SKM-1 treated with dmso at 0.1 percent for 144 hours (cell line): ENCODE measurements around the gene TMEM39B.
A peak's percentile ranks its signal among the peaks of the same experiment; 100 is the strongest.
"Not testable (repeated sequence)": the region's sequence is repeated elsewhere in the genome, so short reads cannot be mapped to it uniquely, and the experiment has no call there.

Experiments used
- DNase-seq: peaks from one replicate; lab custom pipeline; 2025; ENCODE audit not compliant: unreplicated experiment; lab: John Stamatoyannopoulos, UW

The TMEM39B gene

DNA sequence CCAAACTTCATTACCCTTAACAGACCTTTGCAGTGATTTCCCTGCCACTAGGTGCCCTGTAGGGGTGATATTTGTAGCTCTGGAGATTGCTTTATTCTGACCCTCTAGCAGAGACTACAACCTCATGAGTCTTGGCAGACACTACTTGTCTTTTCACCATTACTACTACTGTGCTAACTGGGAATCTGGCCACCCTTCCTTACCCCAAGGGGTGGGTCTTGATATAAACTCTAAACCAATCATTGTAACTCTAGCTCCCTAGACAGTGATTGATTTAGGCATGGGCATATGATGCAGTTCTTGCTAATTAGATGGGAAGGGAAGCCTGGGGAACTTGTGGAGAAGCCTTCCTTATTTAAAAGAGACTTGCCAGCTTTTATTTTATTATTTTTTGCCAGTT, 39.0 kb downstream of the TMEM39B start:
- no peak for DNase-seq

DNA sequence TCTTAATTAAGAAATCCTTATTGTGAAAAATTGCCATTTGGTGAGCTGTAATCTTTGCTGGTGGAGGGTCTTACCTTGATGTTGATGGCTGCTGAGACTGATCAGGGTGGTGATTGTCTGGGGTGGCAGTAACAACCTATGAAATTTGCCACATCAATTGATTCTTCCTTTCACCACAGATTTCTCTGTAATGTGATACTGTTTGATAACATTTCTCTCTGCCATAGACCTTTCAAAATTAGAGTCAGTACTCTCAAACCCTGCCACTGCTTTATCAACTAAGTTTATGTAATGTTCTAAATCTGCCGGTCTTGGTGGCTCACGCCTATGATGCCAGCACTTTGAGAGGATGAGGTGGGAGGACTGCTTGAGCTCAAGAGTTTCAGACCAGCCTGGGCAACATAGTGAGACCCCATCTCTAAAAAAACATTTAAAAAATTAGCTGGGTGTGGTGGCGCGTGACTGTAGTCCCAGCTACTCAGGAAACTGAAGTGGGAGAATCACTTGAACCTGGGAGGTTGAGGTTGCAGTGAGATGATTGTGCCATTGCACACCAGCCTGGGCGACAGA, 40.2 kb downstream of the TMEM39B start:
- DNase-seq = no peak

DNA sequence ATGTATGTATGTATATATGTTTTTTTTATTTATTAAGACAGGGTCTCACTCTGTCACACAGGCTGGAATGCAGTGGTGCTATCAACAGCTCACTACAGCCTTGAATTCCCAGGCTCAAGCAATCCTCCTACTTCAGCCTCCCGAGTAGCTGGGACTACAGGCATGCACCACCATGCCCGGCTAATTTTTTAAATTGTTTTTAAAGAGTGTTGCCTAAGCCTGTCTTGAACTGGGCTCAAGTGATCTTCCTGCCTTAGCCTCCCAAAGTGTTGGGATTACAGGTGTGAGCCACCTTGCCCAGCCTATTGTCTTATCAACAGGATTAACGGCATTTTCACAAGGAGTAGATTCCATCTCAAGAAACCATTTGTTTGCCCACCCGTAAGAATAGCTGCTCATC, 40.7 kb downstream of the TMEM39B start:
- not testable (repeated sequence) for DNase-seq

DNA sequence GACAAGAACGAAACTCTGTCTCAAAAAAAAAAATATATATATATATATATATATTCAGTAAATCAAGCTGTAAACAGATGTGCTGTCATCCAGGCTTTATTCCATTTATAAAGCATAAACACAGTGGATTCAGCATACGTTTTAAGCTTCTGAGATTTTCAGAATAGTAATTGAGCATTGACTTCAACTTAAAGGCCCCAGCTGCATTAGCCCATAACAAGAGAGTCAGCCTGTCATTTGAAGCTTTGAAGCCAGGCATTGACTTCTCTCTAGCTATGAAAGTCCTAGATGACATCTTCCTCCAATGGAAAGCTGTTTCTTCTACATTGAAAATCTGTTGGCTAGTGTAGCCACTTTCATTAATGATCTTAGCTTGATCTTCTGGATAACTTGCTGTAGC, 41.7 kb downstream of the TMEM39B start:
- DNase-seq = no peak

DNA sequence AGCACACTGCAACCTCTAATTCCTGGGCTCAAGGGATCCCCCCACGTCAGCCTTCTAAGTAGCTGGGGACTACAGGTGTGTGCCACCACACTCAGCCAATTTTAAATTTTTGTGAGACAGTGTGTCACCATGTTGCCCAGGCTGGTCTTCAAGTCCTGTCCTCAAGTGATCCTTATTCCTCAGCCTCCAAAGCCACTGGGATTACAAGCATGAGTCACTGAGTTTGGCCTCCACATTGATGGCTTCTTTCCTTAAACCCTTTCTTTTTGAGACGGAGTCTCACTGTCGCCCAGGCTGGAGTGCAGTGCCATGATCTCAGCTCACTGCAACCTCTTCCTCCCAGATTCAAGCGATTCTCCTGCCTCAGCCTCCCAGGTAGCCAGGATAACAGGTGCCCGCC, 42.8 kb downstream of the TMEM39B start:
- DNase-seq = no peak

DNA sequence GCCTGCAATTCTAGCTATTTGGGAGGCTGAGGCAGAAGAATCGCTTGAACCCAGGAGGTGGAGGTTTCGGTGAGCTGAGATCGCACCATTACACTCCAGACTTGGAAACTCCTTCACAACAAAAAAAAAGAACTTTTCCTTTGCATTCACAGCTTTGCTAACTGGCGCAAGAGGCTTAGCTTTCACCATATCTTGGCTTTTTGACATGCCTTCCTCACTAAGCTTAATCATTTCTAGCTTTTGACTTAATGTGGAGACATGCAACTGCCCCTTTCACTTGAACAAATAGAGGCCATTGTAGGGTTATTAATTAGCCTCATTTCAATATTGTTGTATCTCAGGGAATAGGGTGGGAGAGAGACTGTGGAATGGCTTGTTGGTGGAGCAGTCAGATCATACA, 43.8 kb downstream of the TMEM39B start:
- no peak for DNase-seq

DNA sequence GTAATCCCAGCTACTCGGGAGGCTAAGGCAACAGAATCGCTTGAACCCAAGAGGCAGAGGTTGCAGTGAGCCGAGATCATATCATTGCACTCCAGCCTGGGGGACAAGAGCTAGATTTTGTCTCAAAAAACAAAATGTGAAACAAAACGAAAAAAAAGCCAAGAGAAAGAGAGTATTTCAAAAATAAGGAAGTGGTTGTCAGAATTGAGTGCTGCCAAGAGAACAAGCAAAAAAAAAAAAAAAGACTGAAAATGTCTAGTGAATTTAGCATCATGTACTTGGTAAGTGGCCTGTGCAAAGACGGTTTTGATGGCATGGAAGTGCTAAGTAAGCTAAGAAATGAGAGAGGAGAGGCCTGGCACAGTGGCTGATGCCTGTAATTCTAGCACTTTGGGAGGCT, 49.4 kb downstream of the TMEM39B start:
- DNase-seq = peak; percentile 60

DNA sequence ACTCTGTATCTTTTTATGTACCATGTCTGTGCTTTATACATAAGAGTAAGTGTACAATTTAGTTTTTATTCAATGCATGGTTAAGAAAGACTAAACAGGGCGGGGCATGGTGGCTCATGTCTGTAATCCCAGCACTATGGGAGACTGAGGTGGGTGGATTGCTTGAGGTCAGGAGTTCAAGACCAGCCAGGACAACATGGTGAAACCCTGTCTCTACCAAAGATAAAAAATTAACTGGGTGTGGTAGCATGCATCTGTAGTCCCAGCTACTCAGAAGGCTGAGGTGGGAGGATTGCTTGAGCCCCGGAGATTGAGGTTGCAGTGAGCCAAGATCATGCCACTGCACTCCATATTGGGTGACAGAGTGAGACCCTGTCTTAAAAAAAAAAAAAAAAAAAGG, 50.6 kb downstream of the TMEM39B start:
- DNase-seq = not testable (repeated sequence)

DNA sequence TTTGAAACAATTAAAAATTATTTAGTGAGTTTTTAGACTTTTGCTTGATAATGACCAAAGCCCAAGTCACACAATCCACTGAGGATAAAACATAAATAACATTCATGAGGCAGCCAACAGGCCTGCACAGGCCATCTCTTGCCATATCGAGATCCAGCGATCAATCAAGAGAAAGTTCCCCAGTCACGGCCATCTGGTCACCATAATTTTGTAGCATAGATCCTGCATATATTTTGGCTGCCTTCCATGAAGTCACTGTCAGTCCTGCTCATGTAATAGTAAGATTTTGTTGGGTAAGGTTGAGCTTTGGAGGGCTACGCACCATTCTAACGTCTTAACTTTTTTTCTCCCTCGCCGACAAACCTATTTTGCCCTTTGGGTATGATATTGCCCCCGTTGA, 52.6 kb downstream of the TMEM39B start:
- DNase-seq = no peak

DNA sequence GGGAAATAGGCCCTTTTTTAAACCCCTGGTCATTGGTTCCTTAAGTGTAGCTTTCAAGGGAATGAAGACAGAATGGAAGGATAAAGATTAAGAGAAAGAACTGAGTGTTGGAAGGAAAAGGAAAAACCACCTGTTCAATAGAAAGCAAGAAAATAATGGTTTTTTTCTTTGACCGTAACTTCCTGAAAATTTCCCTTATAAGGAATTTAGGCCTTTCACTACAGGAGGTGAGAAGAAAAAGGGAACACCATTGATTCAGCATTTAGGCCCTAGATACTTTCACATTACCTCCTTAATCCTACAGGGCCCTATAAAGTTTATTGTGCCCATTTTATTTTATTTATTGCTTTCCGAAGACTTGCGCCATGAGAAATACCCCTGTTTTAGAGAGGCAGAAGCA, 54.0 kb downstream of the TMEM39B start:
- DNase-seq = no peak

DNA sequence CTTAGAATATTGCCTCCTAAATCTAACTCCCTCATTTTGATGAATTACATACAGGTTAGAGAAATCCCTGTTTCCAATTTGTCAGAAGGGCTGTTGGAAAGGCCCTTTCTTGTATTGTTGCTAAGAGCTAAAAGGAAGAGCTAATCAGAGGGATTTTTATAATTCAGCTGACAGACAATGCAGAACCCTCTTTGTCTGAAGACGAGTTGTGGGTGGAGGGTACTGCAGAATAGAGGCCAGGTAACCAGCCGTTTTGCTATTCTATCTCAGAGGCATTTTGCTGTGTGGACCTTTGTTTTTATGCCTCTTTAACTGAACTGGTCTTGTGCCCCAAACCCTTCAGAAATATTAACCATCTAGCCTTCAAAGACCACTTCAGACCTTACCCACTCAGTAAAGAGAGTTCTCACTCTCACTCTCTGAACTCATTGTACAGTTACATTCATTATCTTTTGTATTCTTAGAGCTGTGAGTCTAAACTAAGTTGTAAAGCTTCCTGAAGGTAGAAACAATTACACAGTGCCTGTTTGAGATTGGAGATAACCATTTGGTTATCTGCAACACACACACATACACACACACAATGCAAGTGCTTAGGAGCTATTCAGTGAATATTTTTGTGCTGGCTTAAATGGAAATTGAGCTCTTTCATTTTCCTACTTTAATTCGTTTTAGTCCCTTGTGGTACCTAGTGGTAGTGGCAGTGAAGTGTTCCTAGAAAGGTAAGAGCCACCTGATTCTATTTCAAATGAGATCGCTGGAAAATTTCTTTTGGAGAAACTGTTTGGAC, 54.9 kb downstream of the TMEM39B start:
- DNase-seq = no peak

DNA sequence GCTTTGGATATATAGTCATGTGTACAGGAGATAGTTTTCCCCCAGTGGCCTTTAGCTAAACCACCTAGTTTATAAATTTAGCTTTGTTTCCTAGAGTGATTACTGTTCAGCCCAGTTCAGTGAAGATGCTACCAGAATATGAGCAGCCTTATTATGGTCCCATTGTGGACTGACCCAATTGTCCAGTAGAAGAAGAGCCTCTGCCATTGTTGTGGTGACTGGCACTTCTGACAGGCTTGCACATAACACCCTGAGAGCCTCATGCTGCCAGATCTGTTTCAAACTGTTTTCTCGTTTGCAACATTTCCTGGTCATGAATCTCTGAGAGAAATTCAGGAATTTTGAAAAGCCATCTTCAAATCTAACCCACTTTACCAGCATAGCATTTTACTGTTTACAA, 55.7 kb downstream of the TMEM39B start:
- no peak for DNase-seq

DNA sequence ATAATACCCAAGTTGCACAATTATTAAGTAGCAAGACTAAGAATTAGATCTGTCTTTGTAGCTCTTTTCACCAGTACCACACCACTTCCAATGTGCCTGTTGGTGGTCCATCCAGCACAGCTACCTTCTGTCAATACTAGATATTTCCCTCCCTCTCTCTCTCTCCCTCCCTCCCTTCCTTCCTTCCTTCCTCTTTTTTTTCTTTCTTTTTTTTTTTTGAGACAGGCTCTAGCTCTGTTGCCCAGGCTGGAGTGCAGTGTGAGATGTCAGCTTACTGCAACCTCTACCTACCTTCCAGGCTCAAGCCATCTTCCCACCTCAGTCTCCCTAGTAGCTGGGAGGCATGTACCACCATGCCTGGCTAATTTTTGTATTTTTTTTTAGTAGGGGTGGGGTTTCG, 56.2 kb downstream of the TMEM39B start:
- no peak for DNase-seq

DNA sequence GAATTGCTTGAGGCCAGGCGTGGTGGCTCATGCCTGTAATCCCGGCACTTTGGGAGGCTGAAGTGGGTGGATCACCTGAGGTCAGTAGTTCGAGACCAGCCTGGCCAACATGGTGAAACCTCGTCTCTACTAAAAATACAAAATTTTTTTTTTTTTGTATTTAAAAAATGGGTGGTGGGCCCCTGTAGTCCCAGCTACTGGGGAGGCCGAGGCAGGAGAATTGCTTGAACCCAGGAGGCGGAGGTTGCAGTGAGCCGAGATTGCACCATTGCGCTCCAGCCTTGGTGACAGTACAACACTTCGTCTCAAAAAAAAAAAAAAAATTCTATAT, 61.2 kb downstream of the TMEM39B start:
- not testable (repeated sequence) for DNase-seq

DNA sequence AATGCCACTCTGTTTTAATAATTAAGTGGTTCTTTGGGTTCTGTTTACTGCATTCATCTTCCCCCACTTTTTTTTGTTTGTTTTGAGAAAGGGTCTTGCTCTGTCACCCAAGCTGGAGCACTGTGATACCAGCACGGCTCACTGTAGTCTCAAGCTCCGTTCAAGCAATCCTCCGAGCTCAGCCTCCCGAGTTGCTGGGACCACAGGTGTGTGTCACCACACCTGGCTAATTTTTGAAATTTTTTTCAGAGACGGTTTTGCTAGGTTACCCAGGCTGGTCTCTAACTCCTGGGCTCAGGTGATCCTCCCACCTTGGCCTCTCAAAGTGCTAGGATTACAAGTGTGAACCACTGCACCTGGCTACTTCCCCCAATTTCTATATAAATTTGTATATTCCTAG, 64.4 kb downstream of the TMEM39B start:
- no peak for DNase-seq

DNA sequence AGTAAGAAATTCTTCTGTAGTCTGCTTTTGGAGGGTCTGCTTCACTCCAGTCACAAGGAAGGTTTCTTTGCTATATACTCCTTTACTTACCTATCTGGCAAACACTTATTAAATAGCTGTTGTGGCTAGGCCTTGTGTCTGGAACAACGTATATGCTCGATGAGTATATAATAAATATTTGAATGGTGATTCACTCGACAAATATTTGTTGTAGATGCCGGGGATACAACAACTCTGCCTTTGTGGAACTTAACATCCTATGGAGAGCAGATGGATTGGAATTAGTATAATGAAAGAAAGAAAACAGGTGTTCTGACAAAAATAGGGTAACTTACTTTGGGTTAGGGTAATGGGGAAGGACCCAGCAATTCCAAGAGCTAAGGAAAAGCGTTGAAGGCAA, 66.2 kb downstream of the TMEM39B start:
- DNase-seq = no peak

DNA sequence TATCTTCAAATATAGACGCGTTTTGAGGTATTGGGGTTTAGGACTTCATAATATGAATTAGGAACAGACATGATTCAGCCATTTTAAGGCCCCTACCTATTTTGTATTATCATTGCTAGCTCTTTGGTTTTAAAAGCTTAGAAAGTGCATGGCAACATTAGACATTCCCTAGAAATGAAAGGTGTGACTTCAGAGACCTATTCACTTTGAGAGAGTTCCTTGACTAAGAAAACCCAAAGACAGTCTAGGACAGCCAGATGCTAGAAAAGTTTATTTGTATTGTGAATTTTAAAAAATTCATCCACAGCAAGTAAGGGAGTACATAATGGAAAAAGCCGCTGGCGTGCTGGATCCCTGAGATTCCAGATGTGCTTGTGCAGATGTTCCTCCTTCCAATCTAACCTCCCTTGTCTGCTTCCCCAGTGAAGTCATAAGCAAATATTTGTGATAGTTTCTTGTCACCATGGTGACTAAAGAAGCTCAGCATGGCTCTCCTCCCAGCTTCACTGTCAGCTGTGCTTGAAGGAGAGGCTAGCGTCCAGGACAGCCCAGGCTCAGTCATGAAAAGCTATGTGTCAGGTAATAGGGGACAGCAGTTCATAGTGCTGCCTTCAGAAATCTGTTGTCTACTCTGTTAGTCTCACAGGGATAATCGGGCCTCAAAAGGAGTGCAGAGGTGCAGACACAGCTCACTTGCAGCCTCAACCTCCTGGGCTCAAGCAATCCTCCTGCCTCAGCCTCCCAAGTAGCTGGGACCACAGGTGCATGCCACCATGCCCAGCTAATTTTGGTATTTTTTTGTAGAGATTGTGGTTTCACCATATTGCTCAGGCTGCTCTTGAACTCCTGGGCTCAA, 69.9 kb downstream of the TMEM39B start:
- DNase-seq = no peak

DNA sequence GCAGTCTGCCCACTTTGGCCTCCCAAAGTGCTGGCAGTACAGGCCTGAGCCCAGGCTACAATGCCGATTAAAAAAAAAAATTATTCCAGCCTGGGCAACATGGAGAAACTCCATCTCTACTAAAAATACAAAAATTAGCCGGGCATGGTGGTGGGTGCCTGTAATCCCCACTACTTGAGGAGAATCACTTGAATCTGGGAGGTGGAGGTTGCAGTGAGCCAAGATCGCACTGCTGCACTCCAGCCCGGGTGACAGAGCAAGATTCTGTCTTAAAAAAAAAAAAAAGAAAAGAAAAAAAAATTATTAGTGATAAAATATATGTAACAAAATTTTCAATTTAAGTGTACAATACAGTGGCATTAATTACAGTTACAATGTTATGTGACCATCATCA, 70.6 kb downstream of the TMEM39B start:
- not testable (repeated sequence) for DNase-seq

DNA sequence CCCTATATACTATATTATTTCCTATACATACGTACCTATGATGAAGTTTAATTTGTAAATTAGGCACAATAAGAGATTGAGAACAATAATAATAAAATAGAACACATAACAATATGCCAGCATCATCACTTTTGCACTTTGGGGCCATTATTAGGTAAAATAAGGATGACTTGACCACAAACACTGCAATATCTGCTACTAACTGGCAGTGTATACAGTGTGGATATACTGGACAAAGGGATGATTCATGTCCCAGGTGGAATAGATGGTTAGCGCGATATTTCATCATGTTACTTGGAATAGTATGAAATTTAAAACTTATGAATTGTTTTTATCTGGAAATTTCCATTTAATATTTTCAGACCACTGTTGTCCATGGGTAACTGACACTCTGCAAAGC, 71.3 kb downstream of the TMEM39B start:
- DNase-seq = no peak

DNA sequence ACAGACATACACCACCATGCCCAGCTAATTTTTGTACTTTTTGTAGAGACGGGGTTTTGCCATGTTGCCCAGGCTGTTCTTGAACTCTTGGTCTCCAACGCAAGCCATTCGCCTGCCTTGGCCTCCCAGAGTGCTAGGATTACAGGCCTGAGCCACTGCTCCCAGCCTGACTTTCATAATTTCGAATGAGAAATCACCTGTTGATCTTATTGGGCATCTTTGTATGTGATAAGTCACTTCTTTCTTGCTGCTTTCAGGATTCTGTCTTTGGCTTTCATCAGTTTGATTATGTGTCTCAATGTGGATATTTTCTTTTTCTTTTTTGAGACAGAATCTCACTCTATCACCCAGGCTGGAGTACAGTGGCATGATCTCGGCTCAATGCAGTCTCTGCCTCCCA, 75.1 kb downstream of the TMEM39B start:
- DNase-seq = not testable (repeated sequence)

DNA sequence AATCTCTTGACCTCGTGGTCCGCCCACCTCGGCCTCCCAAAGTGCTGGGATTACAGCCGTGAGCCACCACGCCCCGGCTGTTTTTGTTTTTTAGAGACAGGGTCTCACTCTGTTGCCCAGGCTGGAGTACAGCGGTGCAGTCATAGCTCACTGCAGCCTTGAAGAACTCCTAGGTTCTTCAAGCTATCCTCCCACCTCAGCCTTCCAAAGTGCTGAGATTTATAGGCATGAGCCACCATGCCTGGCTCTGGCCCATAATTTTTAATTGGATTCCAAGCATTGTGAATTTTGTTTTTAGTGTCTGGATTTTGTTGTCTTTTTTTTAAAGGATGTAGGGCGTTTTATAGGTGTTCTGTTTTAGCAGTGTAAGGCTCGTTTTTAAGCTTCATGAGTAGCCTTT, 78.1 kb downstream of the TMEM39B start:
- no peak for DNase-seq

DNA sequence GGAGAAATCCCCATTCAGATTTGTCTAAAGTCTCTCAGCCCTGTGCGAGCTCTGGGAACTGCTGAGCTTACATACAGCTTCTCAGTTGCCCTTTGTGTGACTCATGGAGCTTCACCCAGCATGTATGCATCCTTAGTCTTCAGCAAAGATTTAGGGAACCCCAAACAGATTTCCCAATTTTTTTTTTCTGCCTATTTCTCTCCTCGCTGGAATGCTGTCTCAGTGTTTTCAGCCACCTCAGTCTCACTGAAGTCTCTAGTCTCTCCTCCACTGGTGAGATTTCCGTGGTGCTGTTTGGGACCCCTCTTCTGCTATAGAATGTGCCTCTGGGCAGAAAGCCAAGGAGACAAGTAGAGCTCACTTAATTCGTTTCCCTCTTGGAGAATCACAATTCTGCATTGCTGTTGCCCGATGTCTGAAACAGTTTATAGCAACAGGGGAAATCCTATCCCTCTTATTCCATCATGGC, 78.6 kb downstream of the TMEM39B start:
- DNase-seq = no peak
